ENCODE data around the gene HBEGF. TPM values are rescaled to one million over a fixed set of nuclear protein-coding genes. Genes with fewer than 3 reads are reported as not detected.
A peak's percentile ranks its signal among the peaks of the same experiment; 100 is the strongest.
"Not testable (repeated sequence)": the region's sequence is repeated elsewhere in the genome, so short reads cannot be mapped to it uniquely, and the experiment has no call there.

The HBEGF gene
- total RNA-seq, 1 donor = 2.5 TPM

GRCh38 chr5:140348104-140348503 lies 1.7 kb upstream of the HBEGF start:
- Histone ChIP-seq H3K36me3 (ENCODE audit: insufficient read depth, low read length) (no peaks in the 10 kb centered on the region), H3K4me2 (ENCODE audit: insufficient read depth, low read length) (no peak overlapping the region), H3K27me3 (ENCODE audit: insufficient read depth, low read length) (no peaks in the 10 kb centered on the region), H2AFZ (ENCODE audit: low read length) (no peak overlapping the region), H4K20me1 (ENCODE audit: insufficient read depth, low read length) (peaks cover 4% of the 10 kb centered on the region), H3K9me3 (ENCODE audit: low read depth, low read length) (no peaks in the 10 kb centered on the region), H3K4me3 (ENCODE audit: insufficient read depth, low read length) (no peak overlapping the region), H3K79me2 (ENCODE audit: insufficient read depth, low read length) (peaks cover 28% of the 10 kb centered on the region), H3K4me1 (ENCODE audit: insufficient read depth, low read length) (peaks cover 28% of the 10 kb centered on the region), H3K27ac (ENCODE audit: low read depth, low read length) (no peak overlapping the region)
- peak; percentile 35 for DNase-seq (ENCODE audit: insufficient read length, low spot score, missing footprints)
- TF ChIP-seq CTCF (IDR thresholded peaks at IDR 0.05; ENCODE audit: extremely low read depth, low read depth, low read length) = no peak

- no peaks in the 10 kb centered on the region for H3K9me3 ChIP-seq (ENCODE audit: low read depth, low read length)
- no peak overlapping the region for H3K27ac ChIP-seq (ENCODE audit: low read depth, low read length)
- no peak for TF ChIP-seq CTCF (IDR thresholded peaks at IDR 0.05; ENCODE audit: extremely low read depth, low read depth, low read length)
- no peaks in the 10 kb centered on the region for H3K27me3 ChIP-seq (ENCODE audit: insufficient read depth, low read length)
- peaks cover 4% of the 10 kb centered on the region for H4K20me1 ChIP-seq (ENCODE audit: insufficient read depth, low read length)
- peak overlapping the region; percentile 96 for H3K4me2 ChIP-seq (ENCODE audit: insufficient read depth, low read length)
- peaks cover 1% of the 10 kb centered on the region for H3K36me3 ChIP-seq (ENCODE audit: insufficient read depth, low read length)
- DNase-seq (ENCODE audit: insufficient read length, low spot score, missing footprints) = no peak
- no peak overlapping the region for H2AFZ ChIP-seq (ENCODE audit: low read length)
- peaks cover 28% of the 10 kb centered on the region for H3K4me1 ChIP-seq (ENCODE audit: insufficient read depth, low read length)
- H3K4me3 ChIP-seq (ENCODE audit: insufficient read depth, low read length) = no peak overlapping the region
- peaks cover 34% of the 10 kb centered on the region for H3K79me2 ChIP-seq (ENCODE audit: insufficient read depth, low read length)
Measured at GRCh38 chr5:140347360-140347759, 957 bp upstream of the HBEGF start.

GRCh38 chr5:140345919-140346347 lies 470 bp downstream of the HBEGF start:
- peaks cover 48% of the 10 kb centered on the region for H3K79me2 ChIP-seq (ENCODE audit: insufficient read depth, low read length)
- peak; percentile 94 for DNase-seq (ENCODE audit: insufficient read length, low spot score, missing footprints)
- peak overlapping the region; percentile 65 for H3K27ac ChIP-seq (ENCODE audit: low read depth, low read length)
- peaks cover 42% of the 10 kb centered on the region for H3K4me1 ChIP-seq (ENCODE audit: insufficient read depth, low read length)
- no peaks in the 10 kb centered on the region for H3K9me3 ChIP-seq (ENCODE audit: low read depth, low read length)
- no peaks in the 10 kb centered on the region for H3K27me3 ChIP-seq (ENCODE audit: insufficient read depth, low read length)
- peak overlapping the region; percentile 82 for H2AFZ ChIP-seq (ENCODE audit: low read length)
- TF ChIP-seq CTCF (IDR thresholded peaks at IDR 0.05; ENCODE audit: extremely low read depth, low read depth, low read length) = peak; percentile 26
- H4K20me1 ChIP-seq (ENCODE audit: insufficient read depth, low read length) = peaks cover 4% of the 10 kb centered on the region
- H3K36me3 ChIP-seq (ENCODE audit: insufficient read depth, low read length) = peaks cover 15% of the 10 kb centered on the region
- H3K4me3 ChIP-seq (ENCODE audit: insufficient read depth, low read length) = peak overlapping the region; percentile 85
- peak overlapping the region; percentile 96 for H3K4me2 ChIP-seq (ENCODE audit: insufficient read depth, low read length)

- peaks cover 18% of the 10 kb centered on the region for H3K36me3 ChIP-seq (ENCODE audit: insufficient read depth, low read length)
- H3K79me2 ChIP-seq (ENCODE audit: insufficient read depth, low read length) = peaks cover 52% of the 10 kb centered on the region
- no peaks in the 10 kb centered on the region for H3K9me3 ChIP-seq (ENCODE audit: low read depth, low read length)
- DNase-seq (ENCODE audit: insufficient read length, low spot score, missing footprints) = peak; percentile 86
- peak overlapping the region; percentile 96 for H3K4me2 ChIP-seq (ENCODE audit: insufficient read depth, low read length)
- no peak for TF ChIP-seq CTCF (IDR thresholded peaks at IDR 0.05; ENCODE audit: extremely low read depth, low read depth, low read length)
- H2AFZ ChIP-seq (ENCODE audit: low read length) = no peak overlapping the region
- H3K27ac ChIP-seq (ENCODE audit: low read depth, low read length) = peak overlapping the region; percentile 65
- H3K4me1 ChIP-seq (ENCODE audit: insufficient read depth, low read length) = peaks cover 42% of the 10 kb centered on the region
- no peaks in the 10 kb centered on the region for H3K27me3 ChIP-seq (ENCODE audit: insufficient read depth, low read length)
- H3K4me3 ChIP-seq (ENCODE audit: insufficient read depth, low read length) = peak overlapping the region; percentile 85
- peaks cover 4% of the 10 kb centered on the region for H4K20me1 ChIP-seq (ENCODE audit: insufficient read depth, low read length)
Measured at GRCh38 chr5:140344683-140345423, 1.6 kb downstream of the HBEGF start.

- H3K4me3 ChIP-seq (ENCODE audit: insufficient read depth, low read length); H3K9me3 ChIP-seq (ENCODE audit: low read depth, low read length); DNase-seq (ENCODE audit: insufficient read length, low spot score, missing footprints); H4K20me1 ChIP-seq (ENCODE audit: insufficient read depth, low read length); H2AFZ ChIP-seq (ENCODE audit: low read length); H3K27ac ChIP-seq (ENCODE audit: low read depth, low read length); H3K27me3 ChIP-seq (ENCODE audit: insufficient read depth, low read length); H3K4me2 ChIP-seq (ENCODE audit: insufficient read depth, low read length): not testable (repeated sequence)
- peaks cover 56% of the 10 kb centered on the region for H3K79me2 ChIP-seq (ENCODE audit: insufficient read depth, low read length)
- peaks cover 39% of the 10 kb centered on the region for H3K4me1 ChIP-seq (ENCODE audit: insufficient read depth, low read length)
- H3K36me3 ChIP-seq (ENCODE audit: insufficient read depth, low read length) = peaks cover 18% of the 10 kb centered on the region
Measured at GRCh38 chr5:140343849-140344248, 2.6 kb downstream of the HBEGF start.

All from osteoblast (primary cell).